Superior temporal gyrus (tissue), 1 donor: ENCODE data around the gene NTM.

ENCODE experiments used
- DNase-seq: peaks from one replicate; pipeline ENCODE4 v3.0.0-alpha.2; 2016; ENCODE audit errors: extremely low spot score

The NTM gene

DNA sequence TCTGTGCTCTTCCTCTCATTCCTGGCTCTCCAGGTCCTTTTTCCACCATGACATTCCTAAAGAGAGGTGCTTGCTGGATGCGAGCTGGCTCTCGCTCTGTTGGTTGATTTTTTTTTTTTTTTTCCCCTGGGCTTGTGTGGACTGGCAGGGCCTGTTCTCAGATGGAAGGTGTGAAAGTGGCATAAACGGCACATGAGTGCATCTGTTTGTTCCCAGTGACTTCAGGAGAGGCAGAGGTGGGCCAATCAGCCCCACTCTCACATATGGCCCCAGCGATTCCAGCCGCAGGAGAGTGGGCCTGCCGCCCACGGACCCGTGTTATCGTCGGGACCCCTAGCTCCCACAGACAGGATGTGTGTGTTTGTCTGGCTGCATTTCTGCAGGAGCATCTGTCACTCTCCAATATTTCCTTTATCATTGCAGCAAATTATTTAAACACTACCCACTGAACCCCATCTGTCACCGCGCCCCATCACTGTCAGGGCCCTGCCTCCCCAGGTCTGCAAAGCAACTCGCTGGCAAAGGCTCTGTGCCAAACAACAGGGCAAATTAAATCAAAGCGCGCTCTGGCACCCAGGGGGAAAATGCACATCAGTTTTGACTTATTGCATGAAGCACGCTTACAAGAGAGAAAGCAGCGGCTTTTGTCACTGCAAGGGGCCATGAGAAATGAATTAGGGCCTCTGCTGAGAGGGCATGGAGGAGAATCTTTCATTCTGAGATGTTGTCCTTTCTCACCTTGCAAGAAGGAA, 886.3 kb downstream of the NTM start:
- no peak for DNase-seq

DNA sequence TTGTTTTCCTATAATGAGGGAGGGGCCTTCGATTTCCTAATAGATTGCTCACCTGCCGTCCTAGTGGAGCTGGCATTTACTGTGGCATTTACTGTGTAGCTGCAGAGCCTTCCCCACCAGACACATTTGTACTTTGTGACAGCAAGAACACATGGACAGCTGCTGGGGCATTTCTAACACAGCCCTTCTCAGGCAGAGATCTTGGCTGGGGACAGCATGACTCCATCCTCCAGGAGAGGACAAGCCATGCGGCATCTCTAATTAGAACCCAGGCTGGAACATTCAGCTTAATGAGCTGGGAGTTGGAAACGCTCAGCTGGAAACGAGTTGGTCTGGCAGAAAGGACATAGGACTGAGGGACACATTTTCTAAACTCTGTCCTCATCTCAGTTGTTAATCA, 887.5 kb downstream of the NTM start:
- no peak for DNase-seq

DNA sequence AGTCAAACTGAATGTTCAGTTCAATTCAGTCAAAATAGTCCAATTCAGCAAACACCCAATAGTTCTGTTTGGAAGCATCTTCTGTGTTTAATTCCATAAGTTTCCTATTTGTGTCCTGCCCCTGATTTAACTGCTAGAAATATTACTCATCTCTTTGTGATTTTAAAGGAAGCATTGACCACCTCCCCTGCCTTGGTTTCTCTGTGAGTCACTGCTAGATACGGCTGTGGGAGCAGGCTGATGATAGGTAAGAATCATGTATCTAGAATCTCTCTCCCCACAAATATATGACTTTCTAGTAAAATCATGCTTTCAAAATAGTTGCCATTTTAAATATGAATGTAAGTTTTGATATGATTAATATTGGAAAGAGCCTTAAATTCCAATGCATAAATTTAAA, 888.5 kb downstream of the NTM start:
- DNase-seq, result no peak

DNA sequence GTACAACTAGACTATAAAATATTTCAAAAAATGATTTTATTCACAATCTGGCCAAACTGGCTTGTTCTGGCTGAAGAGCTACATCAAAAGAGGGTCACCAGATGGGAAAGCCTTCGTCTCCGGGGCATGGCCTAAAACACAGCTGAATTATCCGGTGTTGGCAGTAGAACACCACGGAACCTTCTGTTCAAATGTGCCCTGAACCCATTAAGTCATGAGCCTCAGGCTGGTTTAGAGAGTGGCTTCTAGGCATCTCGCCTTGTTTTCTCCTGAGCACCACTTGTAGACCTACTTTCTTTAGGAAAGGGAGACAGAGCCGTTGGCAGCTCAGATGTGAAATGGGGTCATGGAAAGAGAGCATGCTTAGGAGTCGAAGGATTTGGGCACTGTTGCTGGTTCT, 890.2 kb downstream of the NTM start:
- no peak for DNase-seq

DNA sequence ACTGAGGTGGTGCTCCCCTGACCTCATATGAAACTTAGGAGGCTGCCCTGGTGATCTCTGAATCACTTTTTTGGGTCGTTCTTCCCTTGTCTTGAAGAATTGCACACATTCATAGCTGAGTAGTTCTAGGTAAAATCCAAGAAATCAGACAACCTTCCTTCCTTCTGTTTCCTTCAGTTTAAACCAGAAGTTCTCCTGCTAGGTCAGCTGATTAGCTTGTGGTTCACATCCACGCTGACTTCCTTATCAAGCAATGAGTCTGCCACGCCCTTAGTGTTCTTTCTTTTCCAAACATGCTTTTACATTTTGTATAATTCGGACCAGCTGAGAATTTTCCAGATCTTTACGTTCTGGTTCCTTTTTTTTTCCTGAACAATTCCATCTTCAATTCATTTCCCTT, 892.8 kb downstream of the NTM start:
- no peak for DNase-seq

DNA sequence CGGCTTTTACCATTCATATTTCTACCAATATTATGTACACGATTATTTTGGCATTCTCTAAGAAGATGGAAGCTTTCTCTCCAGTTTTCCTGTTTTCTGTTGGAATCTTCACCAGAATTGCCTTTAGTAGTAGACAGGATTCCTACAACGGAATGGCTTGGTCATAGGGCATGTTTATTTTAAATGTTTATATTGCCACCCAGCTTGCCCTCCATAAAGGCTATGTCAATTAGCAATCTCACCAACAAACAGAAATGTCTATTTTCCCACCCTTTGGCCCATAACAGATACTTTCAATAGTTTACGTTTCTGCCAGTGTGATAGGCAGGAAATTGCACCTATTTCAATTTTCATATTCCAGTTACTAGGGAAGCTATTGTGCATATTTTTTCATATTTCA, 893.5 kb downstream of the NTM start:
- no peak for DNase-seq

DNA sequence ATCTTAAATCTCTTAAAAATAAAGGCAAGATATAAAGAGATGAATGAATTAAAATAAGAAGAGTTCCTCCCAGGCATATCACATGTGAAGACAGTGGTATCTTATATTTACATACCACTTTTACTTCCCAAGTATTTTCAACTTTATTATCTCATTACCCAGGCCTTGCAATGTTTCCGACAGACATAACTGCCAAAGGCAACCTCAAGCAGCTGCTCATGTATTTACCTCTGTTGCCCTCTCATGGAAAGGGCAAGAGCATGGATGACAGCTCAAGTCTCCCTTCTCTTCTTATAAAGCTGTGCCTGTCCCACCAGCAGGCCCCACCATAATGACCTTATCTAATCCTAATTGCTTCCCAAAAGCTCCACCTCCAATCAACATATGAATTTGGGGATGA, 894.2 kb downstream of the NTM start:
- no peak for DNase-seq

DNA sequence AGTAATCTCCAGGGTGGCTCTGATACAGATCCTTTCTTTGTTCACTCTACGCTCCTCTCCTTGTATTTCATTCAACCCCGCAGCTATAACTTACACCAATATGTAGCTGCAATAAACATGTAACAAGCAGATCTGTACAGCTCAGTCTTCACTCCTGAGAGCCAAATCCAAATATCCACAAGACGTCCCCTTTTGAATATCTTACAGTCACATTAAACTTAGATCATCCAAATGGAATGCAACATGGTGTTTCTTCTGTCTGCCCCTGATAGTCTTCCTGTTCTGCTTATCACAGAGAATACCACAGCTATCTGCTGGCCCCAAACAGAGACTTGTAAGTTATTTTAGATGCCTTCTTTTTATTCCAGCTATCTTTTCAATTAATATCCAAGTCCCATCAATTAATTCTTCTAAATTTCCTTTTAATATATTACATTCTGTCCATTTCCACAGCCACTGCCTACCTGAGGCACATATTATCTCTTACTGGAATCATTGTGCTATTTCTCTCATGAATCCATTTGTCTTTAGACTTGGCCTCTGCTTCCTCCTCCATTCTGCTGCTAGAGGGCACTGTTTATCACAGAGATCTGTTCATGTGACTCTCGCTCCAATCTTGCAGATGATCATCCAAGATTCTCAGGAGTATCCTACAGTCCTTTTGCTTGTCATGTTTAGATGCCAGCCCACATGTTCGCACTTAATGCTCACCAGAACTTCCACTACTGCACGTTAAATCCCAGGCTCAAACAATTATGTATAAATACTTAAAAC, 908.6 kb downstream of the NTM start:
- DNase-seq, result peak; percentile 62

DNA sequence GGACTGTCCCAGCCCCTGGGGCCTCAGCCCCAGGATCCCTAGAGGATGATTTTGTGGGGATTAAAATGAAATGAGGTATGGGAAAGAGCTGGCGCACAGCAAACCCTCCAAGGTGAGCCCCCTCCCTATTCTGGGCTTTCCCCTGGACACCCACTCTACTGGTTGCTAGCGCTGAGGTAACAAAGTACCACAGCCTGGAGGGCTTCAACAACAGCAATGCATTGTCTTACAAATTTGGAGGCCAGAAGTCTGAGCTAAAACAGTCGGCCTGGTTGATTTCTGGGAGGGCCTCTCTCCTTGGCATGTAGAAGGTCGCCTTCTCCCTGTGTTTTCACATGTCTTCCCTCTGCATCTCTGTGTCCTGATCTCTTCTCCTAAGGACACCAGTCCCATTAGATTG, 913.6 kb downstream of the NTM start:
- DNase-seq, result no peak

DNA sequence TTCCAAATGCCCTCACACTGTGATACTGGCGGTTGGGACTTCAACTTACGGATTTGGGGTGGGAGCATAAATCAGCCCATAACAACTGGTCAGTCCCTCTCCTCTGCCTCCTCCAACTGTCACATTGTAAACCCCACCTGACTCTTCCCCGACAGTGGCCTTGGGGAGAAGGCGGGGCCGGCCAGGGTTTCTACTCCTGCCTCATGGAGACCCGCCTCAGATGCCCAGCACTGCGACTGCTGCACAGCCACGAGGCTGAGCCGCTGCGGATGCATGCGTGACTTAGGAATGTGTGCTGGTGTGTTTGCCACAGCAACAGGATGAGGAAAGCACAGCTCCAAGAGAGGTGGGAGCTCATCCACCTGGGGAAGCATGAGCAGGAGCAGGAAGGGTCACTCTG, 914.2 kb downstream of the NTM start:
- DNase-seq, result no peak

DNA sequence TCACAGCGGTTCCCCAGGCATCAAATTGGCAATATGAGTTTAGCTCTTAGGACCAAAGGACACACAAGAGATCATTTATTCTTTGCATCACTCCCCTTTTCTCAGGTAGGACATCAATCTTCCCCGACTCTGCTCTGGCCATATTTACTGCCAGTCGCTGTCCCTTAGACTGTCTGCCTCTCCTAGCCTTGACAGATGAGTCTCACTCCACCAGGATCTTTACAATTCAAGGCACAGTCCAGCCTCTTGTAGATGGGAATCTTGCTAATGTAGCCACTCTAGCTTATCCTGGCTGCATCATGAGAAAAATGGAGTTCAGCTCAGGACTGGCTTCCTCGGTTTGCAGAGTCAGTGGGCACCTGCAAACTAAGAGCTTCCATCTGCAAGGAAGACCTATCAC, 915.2 kb downstream of the NTM start:
- DNase-seq, result no peak

DNA sequence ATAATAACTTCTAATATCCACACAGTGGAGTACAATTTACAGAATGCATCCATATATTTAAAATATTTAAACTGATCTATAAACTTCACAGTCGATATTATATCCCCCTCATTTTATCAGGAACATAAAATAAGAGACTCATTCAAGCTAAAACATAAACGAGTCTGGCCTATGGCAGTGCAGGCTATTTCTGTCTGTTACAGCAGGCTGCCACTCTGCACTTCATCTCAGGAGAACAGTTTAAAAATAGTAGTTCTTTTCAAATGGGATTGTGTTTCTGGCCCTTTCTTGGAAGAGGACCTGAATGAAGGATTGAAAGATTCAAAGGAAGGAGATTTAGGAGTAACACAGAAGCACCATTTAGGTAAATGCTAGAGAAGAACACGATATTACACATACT, 915.7 kb downstream of the NTM start:
- DNase-seq, result no peak

DNA sequence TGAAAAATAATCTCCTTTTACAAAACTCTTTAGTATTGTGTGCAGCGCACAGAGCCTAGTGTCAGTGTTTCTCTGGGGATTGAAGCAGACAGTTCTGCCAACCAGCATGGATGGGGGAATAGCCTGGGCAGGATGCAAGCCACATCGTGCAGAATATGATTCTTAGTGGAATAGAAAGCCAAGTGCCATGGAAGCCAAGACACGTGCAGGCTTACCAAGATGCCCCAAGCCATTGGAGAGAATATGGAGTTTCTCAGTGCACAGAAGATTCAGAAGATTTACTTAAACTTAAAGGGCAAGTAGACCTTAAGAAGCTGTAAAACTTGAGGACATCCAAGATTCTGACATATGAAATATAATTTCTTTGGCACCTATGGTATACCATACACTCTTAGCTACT, 917.6 kb downstream of the NTM start:
- DNase-seq, result no peak

DNA sequence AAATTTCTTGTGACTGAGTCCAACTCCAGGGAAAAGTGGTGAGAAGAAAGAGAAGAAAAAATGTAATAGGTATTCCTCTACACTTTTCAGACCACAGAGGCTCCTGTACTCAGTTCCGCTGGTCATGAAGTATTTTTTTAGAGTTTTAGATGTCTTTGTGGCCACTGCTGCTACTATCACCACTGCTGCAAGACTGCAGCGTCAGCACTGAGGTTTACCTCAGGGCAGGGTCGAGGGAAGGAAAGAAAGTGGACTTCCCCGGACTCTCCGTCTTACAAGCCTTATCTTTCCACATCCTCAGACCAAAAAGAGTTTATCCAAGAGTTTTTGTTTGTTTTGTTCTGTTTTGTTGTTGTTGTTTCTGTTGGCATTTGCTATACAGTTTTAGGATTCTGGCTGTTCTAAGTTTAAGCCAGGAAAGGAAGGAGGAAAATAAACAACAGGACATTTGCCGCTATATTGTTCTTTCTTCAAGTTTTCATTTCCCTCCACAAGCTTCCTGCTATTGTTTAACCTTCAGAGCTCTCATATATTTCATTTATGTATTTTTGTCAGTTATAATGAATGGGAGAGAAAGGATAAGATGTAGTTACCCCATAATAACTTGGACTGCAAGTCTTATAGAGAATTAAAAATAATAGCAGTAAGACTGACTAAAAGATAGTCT, 919.3 kb downstream of the NTM start:
- no peak for DNase-seq

DNA sequence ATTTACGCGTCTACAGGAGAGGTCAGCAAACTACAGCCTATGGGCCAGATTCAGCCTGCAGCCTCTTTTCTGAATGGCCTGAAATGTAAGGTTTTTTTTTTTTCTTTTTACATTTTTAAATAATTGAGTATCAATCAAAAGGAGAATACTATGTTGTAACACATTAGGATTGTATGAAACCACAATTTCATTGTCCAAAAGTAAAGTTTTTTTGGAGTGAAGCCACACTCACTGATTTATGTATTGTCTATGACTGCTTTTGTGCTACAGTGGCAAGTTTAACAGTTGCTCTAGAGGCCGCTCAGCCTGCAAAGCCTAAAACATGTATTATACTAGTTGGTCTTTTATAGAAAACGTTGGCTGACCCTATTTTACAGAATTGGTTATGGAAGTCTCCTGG, 923.2 kb downstream of the NTM start:
- DNase-seq, result no peak

DNA sequence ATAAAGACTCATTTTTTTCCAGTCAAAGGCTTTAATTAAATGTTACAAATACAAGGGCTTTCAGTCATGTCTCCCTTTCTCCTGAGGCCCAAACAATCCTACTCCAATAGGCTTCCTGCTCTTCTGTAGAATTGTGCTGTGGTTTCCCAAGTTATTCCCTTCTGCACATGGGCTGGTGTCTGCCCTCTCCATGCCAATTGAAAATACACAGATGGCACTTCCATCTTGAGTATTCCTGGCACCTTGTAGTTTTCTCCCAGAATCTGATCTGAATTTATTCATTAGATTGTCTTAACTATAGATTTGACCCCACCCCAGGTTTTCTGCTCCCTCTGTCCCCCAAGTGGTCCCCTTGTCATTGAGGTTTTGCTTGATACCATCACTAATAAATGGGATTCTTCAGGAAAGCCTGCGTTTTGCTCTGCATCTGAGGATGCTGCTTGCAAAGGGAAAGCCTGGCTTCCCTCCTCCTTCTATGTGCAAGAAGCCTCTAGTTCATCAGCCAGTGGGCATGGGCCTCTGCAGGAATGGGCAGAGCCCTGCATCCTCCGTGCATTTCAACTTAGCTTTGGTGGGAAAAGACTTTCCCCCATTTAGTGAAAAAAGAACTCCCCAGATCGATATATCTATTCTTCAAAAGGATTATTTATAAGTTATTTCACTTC, 926.7 kb downstream of the NTM start:
- DNase-seq, result no peak

DNA sequence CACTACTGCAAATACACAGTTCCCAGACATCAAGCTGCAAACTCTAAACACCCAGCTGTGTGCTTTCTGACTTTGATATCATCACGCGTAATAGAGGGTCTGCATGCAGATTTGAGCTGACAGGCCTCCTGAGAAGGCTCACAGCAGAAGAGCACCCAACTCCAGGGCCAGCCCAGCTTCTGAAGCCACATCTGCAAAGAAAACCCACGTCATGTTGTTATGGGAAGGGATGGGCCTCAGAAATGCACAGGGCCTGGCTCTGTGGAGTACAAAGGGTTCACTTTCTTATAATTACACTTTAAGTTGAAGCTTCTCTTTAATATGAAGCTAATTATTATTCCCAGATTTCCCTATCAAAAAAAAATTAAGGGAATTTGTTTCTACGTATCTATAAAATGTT, 927.9 kb downstream of the NTM start:
- DNase-seq, result no peak

DNA sequence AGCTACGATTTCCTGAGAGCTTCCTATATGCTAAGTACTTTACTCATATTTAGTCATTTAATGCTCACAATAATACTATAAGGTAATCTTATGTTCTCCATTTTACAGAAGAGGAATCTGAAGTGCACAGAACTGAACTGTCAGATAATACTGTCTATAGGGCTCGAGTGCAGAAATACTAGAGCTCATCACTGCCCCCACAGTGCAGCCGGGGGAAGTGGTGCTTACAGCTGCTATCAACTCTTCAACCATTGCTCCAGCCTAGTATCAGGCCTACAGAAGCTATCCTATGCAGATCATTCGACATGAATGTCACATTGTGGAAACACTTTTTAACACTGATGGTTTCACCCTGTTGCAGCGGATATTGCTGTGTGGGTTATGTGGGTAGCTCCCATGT, 929.9 kb downstream of the NTM start:
- no peak for DNase-seq

DNA sequence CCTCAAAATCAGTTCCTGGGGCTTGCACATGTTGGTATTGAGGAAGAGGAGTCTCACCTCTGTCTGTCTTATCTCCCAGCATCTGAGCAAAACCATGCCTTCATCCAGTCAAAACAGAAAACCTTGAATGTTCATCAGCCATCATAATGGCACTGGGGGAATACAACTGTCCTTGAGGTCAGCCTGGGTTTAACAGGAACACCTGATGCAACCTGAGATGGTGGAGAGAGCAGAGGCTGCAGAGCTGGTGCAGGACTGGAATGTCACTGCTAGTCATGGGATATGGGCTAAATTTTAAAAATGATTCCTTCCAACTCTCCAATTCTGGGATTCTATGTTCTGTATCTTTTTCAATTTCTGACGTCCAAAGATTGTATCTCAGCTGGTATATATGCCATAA, 931.0 kb downstream of the NTM start:
- DNase-seq, result no peak

DNA sequence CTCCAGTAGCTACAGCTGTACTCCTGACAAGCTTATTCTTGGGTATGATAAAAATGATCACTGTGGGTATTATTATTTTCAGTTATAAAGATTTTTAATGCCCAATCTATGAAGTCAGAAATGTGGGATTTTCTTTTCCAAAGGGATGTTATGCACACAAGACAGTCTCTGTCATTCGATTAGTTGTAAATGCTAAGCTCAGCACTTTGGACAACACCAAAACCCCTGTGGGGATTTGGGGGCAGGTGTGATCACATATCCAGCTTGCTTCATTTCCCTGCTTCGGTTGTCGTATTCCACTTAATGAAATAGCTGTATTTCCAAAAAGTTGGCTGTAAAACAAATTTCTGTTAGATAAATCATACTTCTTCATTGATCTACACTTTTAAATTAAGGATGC, 931.5 kb downstream of the NTM start:
- DNase-seq, result no peak

DNA sequence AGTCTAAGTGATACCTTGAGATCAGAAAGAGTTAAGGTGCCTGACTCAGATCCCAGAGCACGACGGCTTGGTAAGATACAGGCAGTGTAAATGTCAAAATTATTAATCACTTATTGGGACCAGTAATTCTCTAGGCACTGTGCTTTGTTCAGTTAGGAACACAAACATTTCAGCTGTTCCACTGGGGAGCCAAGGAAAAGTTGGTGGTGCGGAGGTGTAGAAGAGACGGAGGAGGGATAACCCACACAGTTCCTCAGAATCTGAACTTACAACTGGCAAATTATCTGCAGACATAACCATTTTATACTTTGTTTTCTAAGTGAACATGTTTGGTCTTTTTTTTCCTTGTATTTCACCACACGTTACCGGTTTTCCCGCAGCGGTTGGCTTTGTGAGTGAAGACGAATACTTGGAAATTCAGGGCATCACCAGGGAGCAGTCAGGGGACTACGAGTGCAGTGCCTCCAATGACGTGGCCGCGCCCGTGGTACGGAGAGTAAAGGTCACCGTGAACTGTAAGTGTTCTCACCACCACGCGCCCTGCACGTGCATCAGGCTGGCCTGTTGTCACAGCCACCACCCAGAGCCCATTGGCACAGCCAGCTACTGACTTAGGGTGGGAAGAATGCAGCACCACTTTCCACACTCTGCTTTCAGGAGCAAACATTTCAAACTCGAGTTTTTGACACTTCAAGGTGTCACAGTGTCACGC, 937.0 kb downstream of the NTM start:
- no peak for DNase-seq
